Measurements from ENCODE around the gene MAPKAP1.
"Not testable (repeated sequence)": the region's sequence is repeated elsewhere in the genome, so short reads cannot be mapped to it uniquely, and the experiment has no call there.

Gene MAPKAP1

GRCh38 chr9:125604196-125604595 is 102.8 kb downstream of the MAPKAP1 start:
- DNase-seq (ENCODE audit: low read depth): no peak

- DNase-seq (ENCODE audit: low read depth): no peak
Measured at GRCh38 chr9:125603478-125604021, 103.5 kb downstream of the MAPKAP1 start.

- DNase-seq (ENCODE audit: low read depth): no peak
Measured at GRCh38 chr9:125601961-125602360, 105.0 kb downstream of the MAPKAP1 start.

GRCh38 chr9:125600194-125600593 is 106.8 kb downstream of the MAPKAP1 start:
- no peak for DNase-seq (ENCODE audit: low read depth)

GRCh38 chr9:125594223-125594610 is 112.8 kb downstream of the MAPKAP1 start:
- DNase-seq (ENCODE audit: low read depth): no peak

- DNase-seq (ENCODE audit: low read depth): no peak
Measured at GRCh38 chr9:125593581-125594222, 113.3 kb downstream of the MAPKAP1 start.

GRCh38 chr9:125591888-125592287 is 115.1 kb downstream of the MAPKAP1 start:
- DNase-seq (ENCODE audit: low read depth): no peak

- no peak for DNase-seq (ENCODE audit: low read depth)
Measured at GRCh38 chr9:125591245-125591644, 115.8 kb downstream of the MAPKAP1 start.

- DNase-seq (ENCODE audit: low read depth): no peak
Measured at GRCh38 chr9:125589287-125589686, 117.7 kb downstream of the MAPKAP1 start.

GRCh38 chr9:125587819-125588460 is 119.1 kb downstream of the MAPKAP1 start:
- no peak for DNase-seq (ENCODE audit: low read depth)

GRCh38 chr9:125586172-125586511 is 120.9 kb downstream of the MAPKAP1 start:
- DNase-seq (ENCODE audit: low read depth): no peak

GRCh38 chr9:125585503-125586171 is 121.4 kb downstream of the MAPKAP1 start:
- no peak for DNase-seq (ENCODE audit: low read depth)

- no peak for DNase-seq (ENCODE audit: low read depth)
Measured at GRCh38 chr9:125580701-125581286, 126.2 kb downstream of the MAPKAP1 start.

GRCh38 chr9:125579030-125579932 is 127.7 kb downstream of the MAPKAP1 start:
- DNase-seq (ENCODE audit: low read depth): no peak

GRCh38 chr9:125574126-125574877 is 132.7 kb downstream of the MAPKAP1 start:
- no peak for DNase-seq (ENCODE audit: low read depth)

- not testable (repeated sequence) for DNase-seq (ENCODE audit: low read depth)
Measured at GRCh38 chr9:125572461-125572860, 134.5 kb downstream of the MAPKAP1 start.

GRCh38 chr9:125571824-125572223 is 135.2 kb downstream of the MAPKAP1 start:
- DNase-seq (ENCODE audit: low read depth): not testable (repeated sequence)

GRCh38 chr9:125570246-125570645 is 136.8 kb downstream of the MAPKAP1 start:
- no peak for DNase-seq (ENCODE audit: low read depth)

GRCh38 chr9:125568621-125569020 is 138.4 kb downstream of the MAPKAP1 start:
- no peak for DNase-seq (ENCODE audit: low read depth)

GRCh38 chr9:125566051-125566450 is 141.0 kb downstream of the MAPKAP1 start:
- DNase-seq (ENCODE audit: low read depth): not testable (repeated sequence)

GRCh38 chr9:125565126-125565525 is 141.9 kb downstream of the MAPKAP1 start:
- no peak for DNase-seq (ENCODE audit: low read depth)

Data from stimulated activated CD8-positive, alpha-beta memory T cell treated with anti-CD3 and anti-CD28 coated beads, Interleukin-4, amount 100 ng/mL, for 24 hours (primary cell).